Mesothelial cell of epicardium (in vitro differentiated cells): Measurements from ENCODE around the gene NALF2. TPM values are rescaled to one million over a fixed set of nuclear protein-coding genes. Genes with fewer than 3 reads are reported as not detected.

ENCODE experiments used
- DNase-seq, 2 experiments: peaks; one replicate each; pipeline ENCODE4 v3.0.0; 2021; ENCODE audit warnings: low spot score in 2 of 2; ENCODE audit not compliant: unreplicated experiment in 2 of 2
- H3K27ac Mint-ChIP-seq: 2 replicates; pipeline ENCODE4 v1.8.0; 2021; ENCODE audit warnings: mixed read lengths
- H3K27me3 Mint-ChIP-seq: 2 replicates; pipeline ENCODE4 v1.8.0; 2021; ENCODE audit warnings: low read depth, mixed read lengths
- H3K36me3 Mint-ChIP-seq: 2 replicates; pipeline ENCODE4 v1.8.0; 2021; ENCODE audit warnings: mixed read lengths
- H3K4me1 Mint-ChIP-seq: 2 replicates; pipeline ENCODE4 v1.8.0; 2021; ENCODE audit warnings: mixed read lengths
- H3K4me3 Mint-ChIP-seq: 2 replicates; pipeline ENCODE4 v1.8.0; 2021; ENCODE audit warnings: mild to moderate bottlenecking, moderate library complexity, mixed read lengths
- H3K9me3 Mint-ChIP-seq: 2 replicates; pipeline ENCODE4 v1.8.0; 2021; ENCODE audit warnings: mixed read lengths
- CTCF ChIP-seq: fragments of 200-600 bp; sonication (generic); IDR thresholded peaks from one replicate; pipeline ENCODE4 v1.5.0; 2021; ENCODE audit warnings: antibody characterized with exemption; ENCODE audit not compliant: unreplicated experiment
- total RNA-seq: library from RNA; stranded (reverse); gene quantifications from 3 replicates; pipeline ENCODE4 v1.2.1, GENCODE V29; 2021

NALF2 gene
- total RNA-seq, result 0.05 to 0.11 TPM in 2 of 3 replicates, not detected in the other

GRCh38 chrX:69503782-69504625 is at the start of gene NALF2:
Gene NALF2, plus strand, starts transcription at chrX:69504326. Its CDS starts 957 bp downstream, at chrX:69505283.
- Mint-ChIP-seq H3K4me3 (peak within 1 kb of the TSS; percentile 69), H3K9me3 (peaks cover 6% of the 10 kb centered on the region), H3K27ac (no peak within 1 kb of the TSS), H3K4me1 (peaks cover 5% of the 10 kb centered on the region), H3K36me3 (no peaks in the 10 kb centered on the region), H3K27me3 (peaks cover 44% of the 10 kb centered on the region)
- peak; percentile 12 for TF ChIP-seq CTCF
- peak; percentile 40 to 72 for DNase-seq

GRCh38 chrX:69457756-69458155 is 46.4 kb upstream of the NALF2 start:
- no peaks in the 10 kb centered on the region for H3K4me1 Mint-ChIP-seq
- no peaks in the 10 kb centered on the region for H3K27me3 Mint-ChIP-seq
- no peak for DNase-seq
- no peak overlapping the region for H3K4me3 Mint-ChIP-seq
- no peak for TF ChIP-seq CTCF
- no peaks in the 10 kb centered on the region for H3K36me3 Mint-ChIP-seq
- H3K27ac Mint-ChIP-seq, result no peak overlapping the region
- H3K9me3 Mint-ChIP-seq, result peaks cover 21% of the 10 kb centered on the region

- no peak for TF ChIP-seq CTCF
- H3K4me1 Mint-ChIP-seq, result no peaks in the 10 kb centered on the region
- no peak overlapping the region for H3K27ac Mint-ChIP-seq
- H3K4me3 Mint-ChIP-seq, result no peak overlapping the region
- peaks cover 29% of the 10 kb centered on the region for H3K9me3 Mint-ChIP-seq
- peaks cover 2% of the 10 kb centered on the region for H3K27me3 Mint-ChIP-seq
- no peaks in the 10 kb centered on the region for H3K36me3 Mint-ChIP-seq
- no peak for DNase-seq
Observed at GRCh38 chrX:69466546-69466945, 37.6 kb upstream of the NALF2 start.

GRCh38 chrX:69469975-69470374 is 34.2 kb upstream of the NALF2 start:
- H3K4me1 Mint-ChIP-seq, result no peaks in the 10 kb centered on the region
- no peak overlapping the region for H3K4me3 Mint-ChIP-seq
- peaks cover 23% of the 10 kb centered on the region for H3K9me3 Mint-ChIP-seq
- H3K27ac Mint-ChIP-seq, result no peak overlapping the region
- no peak for DNase-seq
- peaks cover 2% of the 10 kb centered on the region for H3K27me3 Mint-ChIP-seq
- TF ChIP-seq CTCF, result no peak
- no peaks in the 10 kb centered on the region for H3K36me3 Mint-ChIP-seq

GRCh38 chrX:69489625-69490024 is 14.5 kb upstream of the NALF2 start:
- Mint-ChIP-seq H3K9me3 (peaks cover 31% of the 10 kb centered on the region), H3K27me3 (peaks cover 22% of the 10 kb centered on the region), H3K27ac (no peak overlapping the region), H3K4me3 (no peak overlapping the region), H3K4me1 (no peaks in the 10 kb centered on the region), H3K36me3 (no peaks in the 10 kb centered on the region)
- TF ChIP-seq CTCF, result no peak
- no peak for DNase-seq
